Heart left ventricle (tissue), 16 donors: ENCODE data around the gene BLCAP. TPM values are rescaled to one million over a fixed set of nuclear protein-coding genes. Genes with fewer than 3 reads are reported as not detected.

Source experiments
- ATAC-seq, 4 donors: fragments of 200-7000 bp; cut with Tn5 transposase; one replicate each; pipeline ENCODE4 v1.9.1; 2020 to 2022; ENCODE audit warnings: moderate library complexity in 4 of 4, mild to moderate bottlenecking in 3 of 4, moderate number of reproducible peaks in 1 of 4
- DNase-seq, 5 donors: peaks; one replicate each; pipeline ENCODE4 v3.0.0-alpha.2; 2020
- H3K27ac ChIP-seq, 12 donors: fragments of 200-600 bp; sonication (generic) in 4 of 12; one replicate each; pipeline versions ENCODE4 v1.5.0 to v1.8.0; 2016 to 2022; ENCODE audit warnings: mild to moderate bottlenecking in 2 of 12
- H3K27me3 ChIP-seq, 9 donors: fragments of 200-600 bp; sonication (generic) in 2 of 9; one replicate each; pipeline versions ENCODE4 v1.5.1 to v1.8.0; 2016 to 2022; ENCODE audit warnings: mild to moderate bottlenecking in 3 of 9
- H3K36me3 ChIP-seq, 9 donors: fragments of 200-600 bp; sonication (generic) in 2 of 9; one replicate each; pipeline versions ENCODE4 v1.5.0 to v1.8.0; 2018 to 2022; ENCODE audit warnings: mild to moderate bottlenecking in 2 of 9
- H3K4me1 ChIP-seq, 12 donors: fragments of 200-600 bp; sonication (generic) in 4 of 12; one replicate each; pipeline versions ENCODE4 v1.5.0 to v1.8.0; 2016 to 2022; ENCODE audit warnings: mild to moderate bottlenecking in 3 of 12
- H3K4me3 ChIP-seq, 12 donors: fragments of 200-600 bp; sonication (generic) in 4 of 12; one replicate each; pipeline versions ENCODE4 v1.5.0 to v1.8.0; 2017 to 2022; ENCODE audit warnings: mild to moderate bottlenecking in 9 of 12, moderate library complexity in 4 of 12
- H3K9me3 ChIP-seq, 12 donors: fragments of 200-600 bp; sonication (generic) in 4 of 12; one replicate each; pipeline versions ENCODE4 v1.5.0 to v1.8.0; 2016 to 2022; ENCODE audit warnings: mild to moderate bottlenecking in 1 of 12
- CTCF ChIP-seq, 12 donors: fragments of 200-600 bp; sonication (generic) in 4 of 12; IDR thresholded peaks; one replicate each; pipeline versions ENCODE4 v1.5.0 to v1.8.0; 2018 to 2022; ENCODE audit warnings: antibody characterized with exemption in 12 of 12, mild to moderate bottlenecking in 5 of 12
- POLR2A ChIP-seq, 2 donors: fragments of 450-650 bp; IDR thresholded peaks; one replicate each; pipeline ENCODE4 v1.6.1; 2017; ENCODE audit warnings: antibody characterized with exemption in 2 of 2, mild to moderate bottlenecking in 2 of 2, moderate library complexity in 2 of 2
- WGBS, 4 donors: extraction: QIAGEN DNeasy Blood & Tissue Kit in 2 of 4; methylation state at CpG; one replicate each; pipeline versions ENCODE4 v1.1.5 to v1.1.7; 2013 to 2018; 5-methylcytosine and 5-hydroxymethylcytosine counted together
- intact Hi-C, 10 donors: fragments of 100-400 bp; cut with DNase I; formaldehyde crosslinking; loops; one replicate each; pipeline versions ENCODE4 v1.11.1 to v1.14.2; 2022
- polyA plus RNA-seq, 2 donors: library from polyadenylated mRNA; stranded (reverse); fragments of 200-250 nt; gene quantifications; one replicate each; pipeline ENCODE4 v1.2.3, GENCODE V29; 2013
- total RNA-seq, 9 donors: library from RNA; depleted of rRNA in 2 of 9; stranded (reverse); fragments of >200 nt in 2 of 9; fragmentation: NEBNext Ultra II Directional in 3 of 9; extraction: Animal tissue kit (Norgen Biotek cat#: 25700) in 3 of 9; gene quantifications; one replicate each; pipeline versions ENCODE4 v1.1.0 to v1.2.4, GENCODE V29; 2016 to 2023
- donor health status: ischemic (EF 13 %, LVEDD 7.1; RV severe dilation, severe dysfunction).
- donor health status: healthy with polysubstance abuse.
- donor health status: DM: no; HTN: yes; CAD: no.
- donor health status: DM: no; HTN: no; CAD: no.
- donor health status: ischemic (EF 25% LVEDD 6.9; RV normal size, moderate dysfunction).
- donor health status: ischemic (EF 25% LVEDD 5.7; RV mildly dilated, moderate dysfunction).
- donor health status: healthy.
- donor health status: DM: yes; HTN: yes; CAD: no.
- donor health status: ischemic (EF 35%, LVEDD 5.7; RV mildly dilated, moderate dysfunction).
- donor health status: nonischemic (EF 11% LVEDD 7.7; RV severe dilation, severe dysfunction).
- donor health status: DM: yes; HTN: yes; CAD: no.
- donor health status: PGD.
- donor health status: ischemic (EF 29% LVEDD 5.4; RV normal size, mild dysfunction).
- donor health status: nonischemic (EF 23%, LVEDD 6.1; RV moderate dilation, normal function).

The BLCAP gene
- total and polyA plus RNA-seq, 11 donors, result 66.7 to 99.5 (median 81.7) TPM

GRCh38 chr20:37506152-37506725 lies 21.4 kb downstream of the BLCAP start:
- peaks cover 0 to 31% (median 19%) of the 10 kb centered on the region in 9 donors for H3K36me3 ChIP-seq
- TF ChIP-seq CTCF (IDR thresholded peaks at IDR 0.05) (no peak), POLR2A (IDR thresholded peaks at IDR 0.05) (no peak)
- ATAC-seq (no peak), DNase-seq (no peak)
- no peak overlapping the region for H3K27ac ChIP-seq
- H3K4me3 ChIP-seq, result no peak overlapping the region
- intact Hi-C loops, result no loop called here
- H3K4me1 ChIP-seq, result peaks cover 0 to 30% (median 6%) of the 10 kb centered on the region in 12 donors
- no peaks in the 10 kb centered on the region for H3K27me3 ChIP-seq
- 77 to 89% (median 81%) methylated on average over 4 of the region's 4 CpGs for WGBS, 4 donors
- no peaks in the 10 kb centered on the region for H3K9me3 ChIP-seq

GRCh38 chr20:37505263-37506151 lies 22.2 kb downstream of the BLCAP start:
- Histone ChIP-seq H3K9me3 (no peaks in the 10 kb centered on the region), H3K27ac (no peak overlapping the region), H3K4me1 (peaks cover 0 to 30% (median 6%) of the 10 kb centered on the region in 12 donors), H3K36me3 (peaks cover 0 to 24% (median 15%) of the 10 kb centered on the region in 9 donors), H3K27me3 (no peaks in the 10 kb centered on the region), H3K4me3 (no peak overlapping the region)
- ATAC-seq (peak in 3 of 4 donors; percentile 20 to 44 (median 32)), DNase-seq (peak in 1 of 5 donors; percentile 29)
- 61 to 78% (median 72%) methylated on average over 7 of the region's 7 CpGs for WGBS, 4 donors
- no peak for TF ChIP-seq CTCF (IDR thresholded peaks at IDR 0.05)
- no peak for TF ChIP-seq POLR2A (IDR thresholded peaks at IDR 0.05)
- intact Hi-C loops, result no loop called here

GRCh38 chr20:37504404-37505096 lies 23.1 kb downstream of the BLCAP start:
- WGBS, 4 donors, result 56 to 79% (median 60%) methylated on average over 3 of the region's 3 CpGs
- H3K4me1 ChIP-seq, result peaks cover 0 to 30% (median 6%) of the 10 kb centered on the region in 12 donors
- H3K9me3 ChIP-seq, result no peaks in the 10 kb centered on the region
- peaks cover 0 to 15% (median 9%) of the 10 kb centered on the region in 9 donors for H3K36me3 ChIP-seq
- H3K27ac ChIP-seq, result no peak overlapping the region
- H3K27me3 ChIP-seq, result no peaks in the 10 kb centered on the region
- H3K4me3 ChIP-seq, result no peak overlapping the region
- TF ChIP-seq POLR2A (IDR thresholded peaks at IDR 0.05), result no peak
- TF ChIP-seq CTCF (IDR thresholded peaks at IDR 0.05), result no peak
- ATAC-seq (no peak), DNase-seq (no peak)
- intact Hi-C loops, result no loop called here
